Colon (tissue), 2 donors: Measurements from ENCODE around the gene TRIM15.
"Not testable (repeated sequence)": the region's sequence is repeated elsewhere in the genome, so short reads cannot be mapped to it uniquely, and the experiment has no call there.

ENCODE experiments used
- FAIRE-seq: peaks from 2 replicates; lab custom pipeline; 2012; peaks lifted over from hg19 to GRCh38; lab: Jason Lieb, UNC
- donor health status: control.
- donor health status: control.

Gene TRIM15

DNA sequence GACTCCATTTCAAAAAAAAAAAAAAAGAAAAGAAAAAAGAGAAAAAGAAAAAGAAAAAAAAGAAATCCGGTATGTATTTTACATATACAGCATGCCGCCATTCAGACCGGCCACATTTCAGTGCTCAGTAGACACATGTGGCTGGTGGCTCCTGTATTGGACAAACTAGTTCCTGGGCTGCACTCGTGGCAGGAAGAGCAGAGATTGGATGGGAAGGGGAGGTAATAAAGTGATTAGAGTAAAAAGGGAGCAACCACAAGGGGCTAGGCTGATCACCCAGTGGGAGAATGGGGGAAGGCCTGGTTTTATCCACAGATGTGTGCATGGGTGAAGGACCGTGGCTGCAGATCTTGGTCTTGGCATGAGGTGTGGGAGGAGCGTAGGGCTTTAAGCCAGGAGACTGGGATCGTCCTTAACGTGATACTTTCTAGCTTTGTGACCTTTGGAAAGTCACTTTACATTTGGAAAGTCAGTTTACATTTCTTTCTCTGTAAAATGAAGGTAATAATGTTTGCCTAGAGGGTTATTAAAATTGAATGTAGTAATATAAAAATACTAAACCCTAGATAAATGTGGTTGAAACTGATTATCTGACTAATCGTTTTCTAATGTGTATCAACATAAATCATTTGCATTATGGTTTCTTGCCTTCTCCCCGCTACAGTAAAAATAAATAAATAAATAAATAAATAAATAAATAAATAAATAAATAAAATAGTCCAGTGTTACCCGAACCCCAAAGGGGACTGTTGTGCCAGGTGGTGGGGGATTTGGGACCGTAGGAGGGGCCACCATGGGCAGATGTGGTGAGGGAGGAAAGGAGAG lies 869 bp upstream of the TRIM15 start:
- FAIRE-seq: no peak

- no peak for FAIRE-seq
Measured at GRCh38 chr6:30163918-30164654, 740 bp downstream of the TRIM15 start.

DNA sequence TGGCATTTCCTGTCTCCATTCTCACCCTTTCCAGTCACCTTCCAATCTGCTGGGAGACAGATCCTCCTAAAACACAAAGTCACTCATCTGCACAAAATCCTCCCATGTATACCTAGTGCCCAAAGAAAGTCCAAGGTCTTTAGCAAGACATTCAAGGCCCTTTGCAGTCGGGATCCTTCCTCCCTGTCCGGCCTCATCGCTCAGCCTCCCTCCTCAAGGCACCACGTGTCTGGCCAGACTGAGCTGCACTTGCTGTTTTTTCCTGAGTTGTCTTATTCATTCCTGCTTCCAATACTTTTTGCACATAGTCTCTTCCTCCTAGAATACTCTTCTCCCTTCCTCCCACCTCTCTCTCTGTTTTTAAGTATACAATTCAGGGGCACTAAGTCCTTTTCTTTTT lies 1.4 kb downstream of the TRIM15 start:
- FAIRE-seq: no peak

- not testable (repeated sequence) for FAIRE-seq
Measured at GRCh38 chr6:30165238-30165637, 1.9 kb downstream of the TRIM15 start.

GRCh38 chr6:30167101-30167500 lies 3.8 kb downstream of the TRIM15 start:
- FAIRE-seq: no peak

DNA sequence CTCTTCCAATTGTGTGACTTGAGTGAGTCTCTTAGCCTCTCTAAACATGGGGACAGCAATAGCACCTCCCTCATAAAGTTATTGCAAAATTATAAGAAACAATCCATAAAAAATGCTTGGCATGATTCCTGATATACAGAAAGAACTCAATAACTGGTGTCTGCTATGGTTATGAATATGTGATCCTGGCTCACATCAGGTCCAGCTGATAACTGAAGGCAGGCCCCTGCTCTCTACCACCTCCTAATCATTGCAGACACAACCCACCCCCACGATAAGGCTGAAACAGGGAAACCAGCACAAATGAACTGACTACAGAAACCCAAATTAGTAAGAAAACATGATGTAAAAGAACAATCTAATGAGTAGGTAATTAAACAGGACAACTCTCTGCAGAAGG lies 5.4 kb downstream of the TRIM15 start:
- no peak for FAIRE-seq

DNA sequence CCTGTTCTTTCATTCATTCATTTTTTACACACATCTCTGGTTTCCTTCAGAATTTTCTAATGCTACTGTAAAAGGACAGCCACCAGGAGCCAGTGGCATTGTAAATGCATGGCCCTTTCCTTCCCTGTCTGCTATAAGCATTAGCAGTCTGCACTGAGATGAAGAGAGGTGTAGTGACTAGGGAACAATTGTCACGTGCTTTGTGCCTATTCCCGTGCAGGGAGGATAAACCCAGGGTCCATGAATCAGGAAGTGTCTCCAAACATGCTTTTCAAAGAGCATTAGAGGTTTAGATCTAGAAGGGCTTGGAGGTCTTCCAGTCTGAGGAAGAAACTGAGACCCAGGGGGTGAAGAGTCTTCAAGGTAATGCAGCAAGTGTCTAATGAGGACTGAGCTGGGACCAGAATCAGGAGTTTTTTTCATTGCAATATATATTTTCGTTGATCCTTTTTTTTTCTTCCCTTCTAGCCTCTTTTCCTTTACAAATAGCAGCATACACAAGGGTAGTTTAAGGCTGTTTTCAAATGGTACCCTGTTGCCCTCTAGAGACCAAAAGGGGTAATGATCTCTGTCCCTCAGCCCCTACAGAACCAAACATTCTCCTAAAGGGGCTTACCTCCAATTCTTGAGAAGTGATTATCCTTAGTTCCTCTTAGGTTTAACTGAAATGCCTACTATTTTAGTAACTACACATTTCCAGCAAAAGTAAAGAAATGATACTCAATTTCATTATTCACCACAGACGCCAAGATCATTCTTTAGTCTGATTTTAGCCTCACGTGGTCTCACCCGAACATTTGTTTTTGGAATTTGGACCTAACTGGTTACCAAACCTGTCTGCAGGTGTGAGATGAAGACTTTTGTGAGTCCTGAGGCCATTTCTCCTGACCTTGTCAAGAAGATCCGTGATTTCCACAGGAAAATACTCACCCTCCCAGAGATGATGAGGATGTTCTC lies 6.6 kb downstream of the TRIM15 start:
- FAIRE-seq: no peak

DNA sequence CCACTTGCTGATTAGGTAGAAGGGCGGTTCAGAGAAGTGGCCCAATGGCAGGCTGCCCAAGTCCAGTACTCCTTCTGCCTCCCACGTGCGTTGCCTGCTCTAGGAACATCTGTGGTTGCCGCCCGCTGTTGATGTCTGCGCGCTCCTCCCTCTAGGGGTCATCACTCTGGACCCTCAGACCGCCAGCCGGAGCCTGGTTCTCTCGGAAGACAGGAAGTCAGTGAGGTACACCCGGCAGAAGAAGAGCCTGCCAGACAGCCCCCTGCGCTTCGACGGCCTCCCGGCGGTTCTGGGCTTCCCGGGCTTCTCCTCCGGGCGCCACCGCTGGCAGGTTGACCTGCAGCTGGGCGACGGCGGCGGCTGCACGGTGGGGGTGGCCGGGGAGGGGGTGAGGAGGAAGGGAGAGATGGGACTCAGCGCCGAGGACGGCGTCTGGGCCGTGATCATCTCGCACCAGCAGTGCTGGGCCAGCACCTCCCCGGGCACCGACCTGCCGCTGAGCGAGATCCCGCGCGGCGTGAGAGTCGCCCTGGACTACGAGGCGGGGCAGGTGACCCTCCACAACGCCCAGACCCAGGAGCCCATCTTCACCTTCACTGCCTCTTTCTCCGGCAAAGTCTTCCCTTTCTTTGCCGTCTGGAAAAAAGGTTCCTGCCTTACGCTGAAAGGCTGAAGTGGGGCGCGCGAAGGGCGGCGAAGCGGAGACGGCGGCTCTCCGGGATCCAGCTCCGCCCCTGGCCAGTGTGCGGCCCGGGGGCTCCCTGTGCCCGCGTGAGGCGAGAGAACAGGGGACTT lies 8.5 kb downstream of the TRIM15 start:
- FAIRE-seq: no peak

GRCh38 chr6:30172681-30173080 lies 9.3 kb downstream of the TRIM15 start:
- no peak for FAIRE-seq

GRCh38 chr6:30175765-30176164 lies 12.4 kb downstream of the TRIM15 start:
- no peak for FAIRE-seq

GRCh38 chr6:30178837-30179236 lies 15.5 kb downstream of the TRIM15 start:
- no peak for FAIRE-seq

DNA sequence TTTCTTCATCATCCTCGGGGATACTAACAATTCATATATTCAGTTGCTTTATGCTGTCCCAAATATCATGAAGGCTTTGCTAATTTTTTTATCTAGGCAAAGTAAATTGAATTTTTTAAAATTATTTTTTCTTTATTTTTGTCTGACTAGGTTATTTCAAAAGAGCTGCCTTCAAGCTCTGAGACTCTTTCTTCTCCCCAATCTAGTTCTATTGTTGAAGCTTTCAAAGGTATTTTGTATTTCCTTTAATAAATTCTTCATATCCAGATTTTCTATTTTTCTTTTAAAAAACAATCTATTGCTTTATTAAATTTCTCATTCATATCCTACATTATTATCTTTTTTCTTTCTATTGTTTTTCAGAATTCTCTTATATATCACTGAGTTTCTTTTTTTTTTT lies 16.8 kb downstream of the TRIM15 start:
- no peak for FAIRE-seq

DNA sequence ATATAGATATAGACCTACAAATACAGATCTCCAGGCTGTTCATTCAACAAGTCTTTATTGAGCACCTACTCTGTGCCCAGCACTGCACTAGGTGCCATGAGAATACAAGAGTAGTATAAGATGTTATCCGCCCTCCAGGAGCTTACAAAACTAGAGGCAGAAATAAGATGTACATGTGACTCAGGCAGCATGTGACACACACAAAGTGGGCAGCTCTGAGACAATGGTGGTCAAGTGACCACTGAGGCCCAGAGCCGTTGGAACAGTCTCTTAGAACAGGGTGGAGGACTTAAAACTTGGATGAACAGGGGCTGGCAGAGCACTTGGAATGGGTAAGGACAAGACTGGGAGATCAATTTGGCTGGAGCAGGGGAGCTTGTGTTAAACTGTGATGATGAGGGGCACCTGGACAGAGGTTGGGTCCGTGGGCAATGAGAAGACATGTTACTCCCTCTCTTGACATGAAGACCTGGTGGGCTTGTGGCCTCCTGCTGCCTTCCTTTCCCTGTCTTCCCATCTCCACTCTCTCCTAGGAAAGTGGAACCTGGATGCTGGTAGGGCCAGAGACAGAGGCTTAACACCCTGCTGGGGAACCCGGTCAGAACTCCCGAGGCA lies 21.2 kb downstream of the TRIM15 start:
- no peak for FAIRE-seq

DNA sequence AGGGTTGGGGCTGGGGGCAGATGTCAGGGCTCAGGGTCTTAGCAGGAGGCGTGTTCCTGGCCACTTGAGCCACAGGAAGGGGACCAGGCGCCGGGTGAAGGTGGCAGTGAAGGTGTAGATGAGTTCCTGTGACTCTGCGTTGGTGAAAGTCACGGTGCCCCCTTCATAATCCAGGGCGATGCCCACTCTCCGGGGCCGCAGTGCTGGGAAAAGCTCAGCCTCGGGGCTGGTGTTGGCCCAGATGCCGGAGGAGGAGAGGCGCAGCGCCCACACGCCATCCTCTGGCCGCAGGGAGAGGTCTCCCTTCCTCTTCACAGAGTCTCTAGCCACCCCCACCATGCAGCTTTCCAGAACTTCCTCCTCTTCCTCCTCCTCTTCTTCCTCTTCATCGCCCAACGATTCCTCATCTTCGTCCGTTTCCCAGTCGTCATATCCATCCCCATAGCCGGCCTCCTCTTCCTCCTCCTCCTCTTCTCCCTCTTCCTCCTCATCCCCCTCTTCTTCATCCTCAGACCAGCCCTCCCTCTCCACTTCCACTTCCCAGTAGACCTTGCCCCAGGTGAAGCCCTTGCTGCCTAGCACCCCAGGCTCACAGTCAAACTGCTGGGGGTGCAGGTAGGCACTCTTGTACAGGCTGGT lies 22.6 kb downstream of the TRIM15 start:
- no peak for FAIRE-seq

DNA sequence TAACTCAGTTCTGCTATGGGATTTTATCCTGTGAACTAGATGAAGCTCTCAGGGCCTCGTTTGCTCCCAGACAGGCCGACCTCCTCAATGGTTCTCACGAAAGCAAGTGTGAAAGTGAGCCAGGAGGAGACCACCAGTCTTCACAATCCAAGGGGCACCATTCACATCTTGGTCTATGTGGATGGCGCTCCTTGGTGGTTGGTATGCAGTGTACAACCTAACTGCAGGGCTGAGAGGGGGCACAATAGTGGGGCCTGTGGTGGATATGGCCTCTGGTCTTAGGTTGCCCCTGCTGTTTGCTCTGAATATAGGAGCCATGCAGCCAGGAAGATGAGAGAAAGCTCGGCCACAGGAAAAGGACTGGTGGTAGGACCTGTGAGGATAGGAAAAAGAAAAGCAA lies 25.2 kb downstream of the TRIM15 start:
- FAIRE-seq: no peak

DNA sequence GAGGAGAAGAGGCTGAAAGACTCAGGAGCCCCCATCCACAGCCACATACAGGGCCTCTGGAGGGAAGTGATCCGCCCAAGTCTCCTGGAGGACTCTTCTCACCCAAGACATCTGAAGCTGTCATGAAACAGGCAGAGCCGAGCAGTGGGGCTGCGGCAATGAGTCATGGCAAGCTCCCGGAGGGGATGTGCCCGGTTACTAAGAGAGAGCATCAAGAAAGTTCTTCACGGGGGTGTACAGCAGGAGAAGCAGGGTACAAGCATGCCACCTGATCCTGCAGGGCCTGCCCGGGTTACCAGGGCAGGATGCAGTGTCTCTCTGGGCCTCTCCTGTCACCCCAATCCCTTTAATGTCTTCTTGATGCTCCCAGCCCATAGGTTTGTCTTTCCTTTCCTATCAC lies 28.7 kb downstream of the TRIM15 start:
- FAIRE-seq: no peak

- FAIRE-seq: no peak
Measured at GRCh38 chr6:30194797-30195690, 31.7 kb downstream of the TRIM15 start.

GRCh38 chr6:30195951-30196350 lies 32.6 kb downstream of the TRIM15 start:
- no peak for FAIRE-seq

DNA sequence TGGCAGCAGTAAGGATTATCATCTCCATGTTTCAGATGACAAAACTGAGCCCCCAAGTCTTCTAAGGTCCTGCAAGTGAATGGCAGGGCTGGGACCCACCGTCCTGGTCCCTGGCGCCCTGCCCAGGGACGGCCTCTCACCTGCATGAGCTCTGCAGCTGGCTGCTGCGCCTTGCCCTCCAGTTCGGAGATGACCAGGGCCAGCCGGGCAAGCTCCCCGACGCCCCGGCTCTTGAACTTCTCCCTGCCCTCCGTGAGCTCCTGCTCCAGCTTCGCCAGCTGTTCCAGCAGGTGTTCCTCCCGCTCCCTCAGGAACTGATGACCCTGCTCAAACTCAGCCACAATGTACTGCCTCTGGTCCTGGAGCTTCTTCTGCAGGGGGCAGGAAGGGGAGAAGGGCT lies 33.0 kb downstream of the TRIM15 start:
- FAIRE-seq: no peak
